GM10248 (cell line): ENCODE data around the gene CHAF1B.

Experiments
- CTCF ChIA-PET: fragments of 300-600 bp; sonication (Branson Sonifier 250); formaldehyde crosslinking; extraction: SDS; loops from one replicate; lab custom pipeline; 2021; ENCODE audit warnings: antibody characterized with exemption; lab: Yijun Ruan, JAX
- POLR2A ChIA-PET: fragments of 350-650 bp; sonication (Branson Sonifier 250); formaldehyde crosslinking; extraction: SDS; loops from one replicate; lab custom pipeline; 2020; ENCODE audit warnings: antibody characterized with exemption; lab: Yijun Ruan, JAX
- DNase-seq: peaks from one replicate; pipeline ENCODE4 v3.0.0; 2012; ENCODE audit errors: extremely low spot score
- TF ChIP-seq, protein P1 (sequence below): IDR thresholded peaks from 2 replicates; pipeline ENCODE4 v1.5.1; 2012; ENCODE audit warnings: mild to moderate bottlenecking, low read depth; ENCODE audit errors: extremely low read depth, missing control alignments, control extremely low read depth

CHAF1B gene

DNA sequence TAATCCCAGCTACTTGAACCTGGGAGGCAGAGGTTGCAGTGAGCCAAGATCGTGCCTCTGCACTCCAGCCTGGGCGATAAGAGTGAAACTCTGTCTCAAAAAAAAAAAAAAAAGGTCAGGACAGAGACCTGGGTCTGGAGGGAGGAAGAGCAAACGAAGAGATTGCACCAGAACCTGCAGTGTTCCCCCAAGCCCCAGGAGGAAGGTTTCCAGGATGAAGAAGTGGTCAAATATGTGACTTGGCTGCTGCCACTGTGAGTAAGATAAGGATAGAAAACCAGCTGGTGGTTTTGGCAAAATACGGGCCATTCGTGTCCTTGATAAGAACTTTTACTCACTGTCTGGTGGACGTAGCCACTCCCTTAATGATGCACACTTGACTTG, 52.5 kb downstream of the CHAF1B start:
- CTCF ChIA-PET, result interaction anchor here (1.3 kb wide), 1 partner anchor 9 kb away, joined by 3 read pairs; no protein-coding TSS in a partner anchor
- POLR2A ChIA-PET, result no interaction called here
- no peak for DNase-seq
- TF ChIP-seq, protein P1, sequence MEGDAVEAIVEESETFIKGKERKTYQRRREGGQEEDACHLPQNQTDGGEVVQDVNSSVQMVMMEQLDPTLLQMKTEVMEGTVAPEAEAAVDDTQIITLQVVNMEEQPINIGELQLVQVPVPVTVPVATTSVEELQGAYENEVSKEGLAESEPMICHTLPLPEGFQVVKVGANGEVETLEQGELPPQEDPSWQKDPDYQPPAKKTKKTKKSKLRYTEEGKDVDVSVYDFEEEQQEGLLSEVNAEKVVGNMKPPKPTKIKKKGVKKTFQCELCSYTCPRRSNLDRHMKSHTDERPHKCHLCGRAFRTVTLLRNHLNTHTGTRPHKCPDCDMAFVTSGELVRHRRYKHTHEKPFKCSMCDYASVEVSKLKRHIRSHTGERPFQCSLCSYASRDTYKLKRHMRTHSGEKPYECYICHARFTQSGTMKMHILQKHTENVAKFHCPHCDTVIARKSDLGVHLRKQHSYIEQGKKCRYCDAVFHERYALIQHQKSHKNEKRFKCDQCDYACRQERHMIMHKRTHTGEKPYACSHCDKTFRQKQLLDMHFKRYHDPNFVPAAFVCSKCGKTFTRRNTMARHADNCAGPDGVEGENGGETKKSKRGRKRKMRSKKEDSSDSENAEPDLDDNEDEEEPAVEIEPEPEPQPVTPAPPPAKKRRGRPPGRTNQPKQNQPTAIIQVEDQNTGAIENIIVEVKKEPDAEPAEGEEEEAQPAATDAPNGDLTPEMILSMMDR, result no peak

DNA sequence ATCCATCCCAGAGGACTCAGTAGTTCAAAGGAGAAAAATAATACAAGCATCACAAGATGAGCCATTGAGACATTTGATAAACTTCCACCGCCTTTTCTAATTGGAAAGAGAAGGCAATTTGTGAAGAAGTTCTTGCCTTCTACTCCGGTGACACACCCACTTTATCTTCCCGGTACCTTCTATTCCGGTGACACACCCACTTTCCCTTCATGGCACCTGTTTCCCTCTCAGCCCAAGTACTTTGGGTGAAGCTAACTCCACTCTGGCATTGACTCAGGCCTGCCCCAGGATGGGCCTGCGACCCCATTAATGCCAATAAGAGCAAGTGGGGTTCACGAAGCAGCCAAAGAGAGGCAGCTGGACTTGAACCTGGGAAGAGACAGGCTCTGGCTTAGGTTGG, 56.5 kb downstream of the CHAF1B start:
- POLR2A ChIA-PET, result no interaction called here
- CTCF ChIA-PET, result interaction anchor here (0.9 to 1.7 kb wide), 2 partner anchors 9 to 46 kb away, joined by 3 read pairs; no protein-coding TSS in a partner anchor
- DNase-seq, result no peak
- TF ChIP-seq, protein P1, result no peak

DNA sequence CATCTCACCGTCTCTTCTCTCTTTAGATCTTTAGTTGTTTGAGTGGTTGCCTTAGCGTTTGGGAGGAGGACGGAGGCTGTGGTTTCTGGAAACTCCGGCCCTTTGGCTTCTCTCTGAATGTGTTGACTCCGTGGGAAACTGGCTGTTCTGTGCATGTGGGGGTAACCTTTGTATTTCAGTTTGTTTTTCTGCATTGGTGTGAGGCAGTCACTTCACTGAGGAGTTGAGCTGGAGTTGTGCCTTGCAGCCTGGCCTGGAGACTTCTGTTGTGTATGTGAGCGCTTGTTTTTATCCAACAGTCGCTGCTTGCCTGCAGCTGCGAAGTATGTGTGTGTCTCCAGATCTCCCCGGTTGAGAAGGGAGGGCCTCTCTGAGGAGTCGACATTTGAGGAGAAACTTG, 61.1 kb downstream of the CHAF1B start:
- ChIA-PET POLR2A (no interaction called here), CTCF (interaction anchor here (0.8 kb wide), 1 partner anchor 13 kb away, joined by 3 read pairs; no protein-coding TSS in a partner anchor)
- no peak for DNase-seq
- TF ChIP-seq, protein P1, result no peak

DNA sequence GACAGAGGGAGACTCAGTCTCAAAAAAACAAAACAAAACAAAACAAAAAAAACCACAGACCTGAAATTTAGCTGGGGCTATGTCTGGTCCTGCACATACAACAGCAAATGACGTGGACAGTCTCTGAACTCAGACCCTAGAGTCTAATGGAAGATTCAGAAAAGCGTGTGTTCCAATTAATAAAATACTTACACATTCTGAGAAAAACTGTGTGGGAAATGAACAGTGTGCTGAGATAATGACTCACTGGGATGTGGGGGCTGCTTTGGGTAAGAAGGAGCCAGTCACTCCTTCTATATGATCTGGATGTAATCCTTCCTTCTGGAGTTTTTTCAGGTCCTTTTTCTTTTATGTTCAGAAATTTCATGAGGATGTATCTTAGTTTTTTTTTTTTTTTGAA, 65.3 kb downstream of the CHAF1B start:
- no peak for DNase-seq
- POLR2A ChIA-PET, result no interaction called here
- CTCF ChIA-PET, result no interaction called here
- TF ChIP-seq, protein P1, result no peak

DNA sequence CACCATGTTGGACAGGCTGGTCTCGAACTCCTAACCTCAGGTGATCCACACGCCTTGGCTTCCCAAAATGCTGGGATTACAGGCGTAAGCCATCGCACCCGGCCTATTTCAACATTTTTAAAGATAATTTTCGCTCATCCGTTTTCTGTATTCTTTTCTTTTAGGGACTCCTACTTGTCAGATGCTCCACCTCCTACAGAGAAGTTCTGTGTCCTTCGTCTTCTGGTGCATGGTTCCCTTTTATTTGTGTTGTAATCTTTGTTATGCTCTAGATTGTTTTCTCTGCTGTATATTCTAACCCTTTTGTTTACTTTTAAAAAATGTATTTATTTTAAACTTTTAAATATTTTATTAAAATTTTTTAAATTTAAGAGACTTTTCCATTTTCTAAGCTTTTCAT, 66.3 kb downstream of the CHAF1B start:
- TF ChIP-seq, protein P1, result no peak
- no peak for DNase-seq
- ChIA-PET CTCF (no interaction called here), POLR2A (no interaction called here)

DNA sequence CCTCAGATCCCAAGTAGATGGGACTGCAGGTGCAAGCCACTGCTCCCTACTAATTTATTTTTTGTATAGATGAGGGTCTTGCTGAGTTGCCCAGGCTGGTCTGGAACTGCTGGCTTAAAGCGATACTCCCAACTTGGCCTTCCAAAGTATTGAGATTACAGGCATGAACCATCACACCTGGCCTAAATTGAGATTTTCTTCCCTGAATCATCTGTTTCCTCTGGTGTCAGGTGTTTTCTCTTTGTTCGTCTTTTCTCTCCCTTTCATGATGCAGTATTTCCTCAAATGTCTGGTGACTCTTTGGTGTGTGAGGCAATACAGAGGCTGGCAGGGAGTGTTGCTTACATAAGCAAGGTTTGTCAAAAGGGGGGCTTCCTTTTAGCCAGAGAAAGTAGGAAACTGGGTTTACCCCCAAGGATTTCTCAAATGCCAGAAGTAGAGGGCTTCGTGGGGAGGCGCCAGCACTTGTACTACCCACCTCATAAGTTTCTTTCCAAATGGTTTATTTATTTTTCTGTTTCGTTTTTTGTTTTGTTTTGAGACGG, 67.2 kb downstream of the CHAF1B start:
- CTCF ChIA-PET, result no interaction called here
- TF ChIP-seq, protein P1, result no peak
- DNase-seq, result no peak
- POLR2A ChIA-PET, result no interaction called here

DNA sequence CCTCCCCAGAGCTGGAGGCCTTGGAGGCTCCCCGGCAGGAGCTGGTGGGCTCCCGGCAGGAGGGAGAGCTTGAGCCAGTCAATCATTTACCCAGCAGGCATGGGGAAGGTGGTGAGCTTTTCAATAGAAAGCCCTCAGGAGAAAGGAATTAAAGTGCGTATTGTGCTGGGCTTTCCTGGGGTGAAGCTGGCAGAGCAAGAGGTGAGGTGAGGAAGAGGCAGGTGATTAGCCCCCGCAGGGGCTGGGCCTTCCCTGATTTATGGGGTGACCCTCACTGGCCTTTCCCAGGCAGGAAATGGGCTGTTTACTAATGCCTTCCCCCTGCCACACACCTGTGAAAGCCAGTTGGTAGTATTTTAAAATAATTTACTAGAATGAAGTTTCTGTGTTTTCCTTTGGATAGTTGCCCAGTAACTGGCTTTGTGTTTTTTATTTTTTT, 68.9 kb downstream of the CHAF1B start:
- no peak for DNase-seq
- POLR2A ChIA-PET, result no interaction called here
- CTCF ChIA-PET, result interaction anchor here (0.9 to 1.2 kb wide), 3 partner anchors 12 to 56 kb away, joined by 4 read pairs; no protein-coding TSS in a partner anchor
- TF ChIP-seq, protein P1, result no peak
